Cardiac muscle cell (in vitro differentiated cells and primary cell): Measurements from ENCODE around the gene PRKD1. TPM values are rescaled to one million over a fixed set of nuclear protein-coding genes. Genes with fewer than 3 reads are reported as not detected.

Experiments
- DNase-seq, 2 donors: peaks; one replicate each; pipeline versions ENCODE4 v3.0.0 to v3.0.0-alpha.2; 2010 to 2017; ENCODE audit warnings: low read depth in 1 of 2, low spot score in 1 of 2
- H3K27ac ChIP-seq: fragments of 200-600 bp; sonication (generic); 2 replicates; pipeline ENCODE4 v1.5.1; 2016
- H3K27me3 ChIP-seq: fragments of 200-600 bp; sonication (generic); 2 replicates; pipeline ENCODE4 v1.6.0; 2016; ENCODE audit warnings: control low read depth
- H3K36me3 ChIP-seq: fragments of 200-600 bp; sonication (generic); 2 replicates; pipeline ENCODE4 v1.5.1; 2016; ENCODE audit warnings: control low read depth
- H3K4me1 ChIP-seq: fragments of 200-600 bp; sonication (generic); 2 replicates; pipeline ENCODE4 v1.8.1; 2017; ENCODE audit warnings: low read depth, mild to moderate bottlenecking, mixed run types
- H3K4me3 ChIP-seq: fragments of 200-600 bp; sonication (generic); 2 replicates; pipeline ENCODE4 v1.5.1; 2016; ENCODE audit warnings: mild to moderate bottlenecking
- H3K9me3 ChIP-seq: fragments of 200-600 bp; sonication (generic); 2 replicates; pipeline ENCODE4 v1.5.1; 2017; ENCODE audit warnings: low read depth, mild to moderate bottlenecking, control low read depth
- polyA plus RNA-seq: library from polyadenylated mRNA; unstranded; fragments of >200 nt; fragmentation: Nextera tagmentation; extraction: Ambion mirVana; gene quantifications from 2 replicates; pipeline ENCODE4 v1.2.1, GENCODE V29; 2016
- total RNA-seq: library from RNA; depleted of rRNA; stranded (reverse); fragments of >200 nt; gene quantifications from 2 replicates; pipeline ENCODE4 v1.2.3, GENCODE V29; 2016
- TF ChIP-seq, protein P1 (sequence below): IDR thresholded peaks from 2 replicates; pipeline ENCODE4 v1.5.1; 2012; ENCODE audit warnings: low read depth, mild to moderate bottlenecking, low read length

The PRKD1 gene
- total and polyA plus RNA-seq, 2 experiments from 2014 or later: 15.2 to 15.7 TPM

DNA sequence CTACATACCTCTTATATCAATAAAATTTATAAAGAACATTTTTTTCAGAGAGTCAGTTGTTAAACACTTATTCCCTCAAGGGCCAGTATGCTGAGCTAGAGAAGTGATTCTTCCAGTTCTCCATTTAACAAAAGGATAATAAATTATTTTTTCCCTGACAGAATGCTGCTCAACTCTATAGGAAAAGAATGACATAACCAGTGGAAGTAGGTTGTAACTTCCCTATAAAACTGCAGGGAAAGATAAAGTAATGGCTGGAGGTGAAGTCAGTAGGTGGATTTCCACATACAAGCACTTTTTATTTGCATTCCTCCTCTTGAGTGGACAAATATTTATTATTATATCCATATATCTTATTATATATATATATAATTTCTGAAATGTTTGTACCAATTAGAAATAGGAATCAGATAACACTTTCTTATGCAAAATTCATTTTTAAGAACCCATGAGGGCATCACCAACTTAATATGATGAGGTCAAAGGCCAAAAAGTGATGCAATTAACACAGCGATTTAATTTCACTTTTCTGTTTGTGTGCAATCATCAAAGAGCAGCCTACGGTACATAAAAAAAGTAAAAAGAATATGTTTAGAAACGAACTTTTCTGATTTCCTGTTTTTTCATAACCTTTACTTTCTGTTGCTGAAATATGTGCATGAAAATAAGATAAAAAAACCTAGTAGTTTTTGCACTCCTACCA, 175.3 kb downstream of the PRKD1 start:
- Histone ChIP-seq H3K4me1 (no peaks in the 10 kb centered on the region), H3K9me3 (no peaks in the 10 kb centered on the region), H3K36me3 (no peaks in the 10 kb centered on the region), H3K27me3 (no peaks in the 10 kb centered on the region), H3K4me3 (no peak overlapping the region), H3K27ac (no peak overlapping the region)
- TF ChIP-seq, protein P1, sequence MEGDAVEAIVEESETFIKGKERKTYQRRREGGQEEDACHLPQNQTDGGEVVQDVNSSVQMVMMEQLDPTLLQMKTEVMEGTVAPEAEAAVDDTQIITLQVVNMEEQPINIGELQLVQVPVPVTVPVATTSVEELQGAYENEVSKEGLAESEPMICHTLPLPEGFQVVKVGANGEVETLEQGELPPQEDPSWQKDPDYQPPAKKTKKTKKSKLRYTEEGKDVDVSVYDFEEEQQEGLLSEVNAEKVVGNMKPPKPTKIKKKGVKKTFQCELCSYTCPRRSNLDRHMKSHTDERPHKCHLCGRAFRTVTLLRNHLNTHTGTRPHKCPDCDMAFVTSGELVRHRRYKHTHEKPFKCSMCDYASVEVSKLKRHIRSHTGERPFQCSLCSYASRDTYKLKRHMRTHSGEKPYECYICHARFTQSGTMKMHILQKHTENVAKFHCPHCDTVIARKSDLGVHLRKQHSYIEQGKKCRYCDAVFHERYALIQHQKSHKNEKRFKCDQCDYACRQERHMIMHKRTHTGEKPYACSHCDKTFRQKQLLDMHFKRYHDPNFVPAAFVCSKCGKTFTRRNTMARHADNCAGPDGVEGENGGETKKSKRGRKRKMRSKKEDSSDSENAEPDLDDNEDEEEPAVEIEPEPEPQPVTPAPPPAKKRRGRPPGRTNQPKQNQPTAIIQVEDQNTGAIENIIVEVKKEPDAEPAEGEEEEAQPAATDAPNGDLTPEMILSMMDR: no peak
- no peak for DNase-seq

DNA sequence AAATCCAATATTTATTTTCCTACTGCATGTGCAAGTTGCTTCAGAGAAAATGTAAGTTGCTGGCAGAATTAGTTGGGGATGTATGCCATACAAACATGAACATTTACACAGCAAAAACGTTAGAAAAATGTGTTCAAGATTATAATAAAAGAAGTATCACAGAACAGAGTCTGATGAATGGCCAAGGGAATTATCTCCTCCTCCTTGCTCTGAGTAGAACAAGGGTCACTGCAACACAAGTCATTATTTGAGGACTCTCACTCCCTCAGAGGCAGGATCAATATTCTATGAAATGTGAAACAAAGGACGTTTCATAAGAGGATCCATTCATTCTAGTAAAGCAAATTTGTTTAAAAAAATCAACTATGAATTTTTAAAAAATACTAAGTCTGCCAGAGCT, 177.8 kb downstream of the PRKD1 start:
- no peak for DNase-seq
- no peak overlapping the region for H3K4me3 ChIP-seq
- H3K9me3 ChIP-seq: no peaks in the 10 kb centered on the region
- TF ChIP-seq, protein P1: no peak
- H3K4me1 ChIP-seq: peaks cover 13% of the 10 kb centered on the region
- H3K27me3 ChIP-seq: no peaks in the 10 kb centered on the region
- H3K27ac ChIP-seq: no peak overlapping the region
- H3K36me3 ChIP-seq: no peaks in the 10 kb centered on the region

DNA sequence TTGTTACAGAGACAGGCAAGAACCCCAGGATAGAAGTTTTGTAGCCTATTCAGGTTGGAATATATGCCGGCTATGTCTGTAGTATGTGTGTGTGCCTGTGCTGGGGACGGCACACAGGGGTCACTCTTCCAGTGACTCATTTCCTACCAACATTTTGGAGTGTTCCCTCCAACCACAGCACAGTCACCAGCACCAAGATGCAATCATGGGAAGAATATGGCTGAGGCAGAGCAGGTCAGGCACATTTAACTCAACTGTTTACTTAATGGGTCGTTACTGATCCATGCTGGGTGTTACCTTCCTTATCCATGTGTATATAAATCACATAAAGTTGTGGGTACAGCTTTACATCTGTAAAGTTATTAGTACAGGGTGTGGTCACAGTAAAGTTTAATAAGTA, 178.3 kb downstream of the PRKD1 start:
- H3K27me3 ChIP-seq: no peaks in the 10 kb centered on the region
- no peaks in the 10 kb centered on the region for H3K36me3 ChIP-seq
- H3K9me3 ChIP-seq: no peaks in the 10 kb centered on the region
- H3K4me1 ChIP-seq: peaks cover 14% of the 10 kb centered on the region
- H3K27ac ChIP-seq: no peak overlapping the region
- TF ChIP-seq, protein P1: peak; percentile 8
- peak in 1 of 2 donors; percentile 66 for DNase-seq
- H3K4me3 ChIP-seq: no peak overlapping the region

GRCh38 chr14:29745863-29746262, 181.8 kb downstream of the PRKD1 start:
- peaks cover 42% of the 10 kb centered on the region for H3K4me1 ChIP-seq
- peak overlapping the region; percentile 89 for H3K27ac ChIP-seq
- DNase-seq: peak in 1 of 2 donors; percentile 28
- H3K27me3 ChIP-seq: no peaks in the 10 kb centered on the region
- no peaks in the 10 kb centered on the region for H3K36me3 ChIP-seq
- no peaks in the 10 kb centered on the region for H3K9me3 ChIP-seq
- H3K4me3 ChIP-seq: no peak overlapping the region
- TF ChIP-seq, protein P1: no peak

DNA sequence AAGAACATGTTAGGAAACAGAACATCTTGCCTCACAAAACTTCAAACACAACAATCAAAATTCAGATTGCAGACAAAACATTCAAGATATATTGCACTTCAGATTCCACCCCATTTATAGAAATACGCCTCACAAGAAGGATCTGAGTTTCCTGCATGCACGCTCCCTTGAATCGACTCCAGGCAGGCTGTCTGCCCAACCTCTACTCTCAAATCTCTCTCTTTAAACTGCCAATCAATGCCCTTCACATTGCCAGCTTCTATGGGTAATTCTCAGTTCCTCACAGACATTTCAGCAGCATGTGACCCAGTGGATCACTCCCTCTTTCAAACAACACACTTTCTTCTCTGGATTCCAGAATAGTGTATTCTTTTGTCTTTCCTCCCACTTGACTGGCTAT, 184.1 kb downstream of the PRKD1 start:
- H3K9me3 ChIP-seq: no peaks in the 10 kb centered on the region
- no peak overlapping the region for H3K4me3 ChIP-seq
- H3K27me3 ChIP-seq: no peaks in the 10 kb centered on the region
- no peaks in the 10 kb centered on the region for H3K36me3 ChIP-seq
- TF ChIP-seq, protein P1: no peak
- H3K27ac ChIP-seq: peak overlapping the region; percentile 81
- peak in 1 of 2 donors; percentile 34 for DNase-seq
- H3K4me1 ChIP-seq: peaks cover 42% of the 10 kb centered on the region
